ENCODE results near the gene ISG20.
"Not testable (repeated sequence)": the region's sequence is repeated elsewhere in the genome, so short reads cannot be mapped to it uniquely, and the experiment has no call there.

The ISG20 gene

DNA sequence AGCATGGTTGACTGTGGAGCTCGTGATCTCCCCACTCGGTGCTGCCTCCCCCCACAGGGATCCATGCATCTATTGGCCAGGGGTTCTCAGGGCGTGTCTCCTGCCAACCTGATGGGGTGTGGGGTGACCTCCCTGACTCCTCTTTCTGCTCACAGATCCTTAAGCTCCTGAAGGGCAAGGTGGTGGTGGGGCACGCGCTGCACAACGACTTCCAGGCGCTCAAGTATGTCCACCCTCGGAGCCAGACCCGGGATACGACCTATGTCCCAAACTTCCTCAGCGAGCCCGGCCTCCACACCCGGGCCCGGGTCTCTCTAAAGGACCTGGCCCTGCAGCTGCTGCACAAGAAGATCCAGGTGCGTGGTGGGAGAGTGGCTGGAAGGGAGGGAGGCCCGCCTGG, 9.7 kb upstream of the ISG20 start:
- TF ChIP-seq, protein P1, sequence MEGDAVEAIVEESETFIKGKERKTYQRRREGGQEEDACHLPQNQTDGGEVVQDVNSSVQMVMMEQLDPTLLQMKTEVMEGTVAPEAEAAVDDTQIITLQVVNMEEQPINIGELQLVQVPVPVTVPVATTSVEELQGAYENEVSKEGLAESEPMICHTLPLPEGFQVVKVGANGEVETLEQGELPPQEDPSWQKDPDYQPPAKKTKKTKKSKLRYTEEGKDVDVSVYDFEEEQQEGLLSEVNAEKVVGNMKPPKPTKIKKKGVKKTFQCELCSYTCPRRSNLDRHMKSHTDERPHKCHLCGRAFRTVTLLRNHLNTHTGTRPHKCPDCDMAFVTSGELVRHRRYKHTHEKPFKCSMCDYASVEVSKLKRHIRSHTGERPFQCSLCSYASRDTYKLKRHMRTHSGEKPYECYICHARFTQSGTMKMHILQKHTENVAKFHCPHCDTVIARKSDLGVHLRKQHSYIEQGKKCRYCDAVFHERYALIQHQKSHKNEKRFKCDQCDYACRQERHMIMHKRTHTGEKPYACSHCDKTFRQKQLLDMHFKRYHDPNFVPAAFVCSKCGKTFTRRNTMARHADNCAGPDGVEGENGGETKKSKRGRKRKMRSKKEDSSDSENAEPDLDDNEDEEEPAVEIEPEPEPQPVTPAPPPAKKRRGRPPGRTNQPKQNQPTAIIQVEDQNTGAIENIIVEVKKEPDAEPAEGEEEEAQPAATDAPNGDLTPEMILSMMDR (IDR thresholded peaks at IDR 0.05; ENCODE audit: borderline replicate concordance, control extremely low read depth, extremely low read depth, insufficient read depth, missing control alignments): no peak
- in situ Hi-C loops (cut with MboI; ENCODE audit: low sequenced_read_pairs, unreplicated experiment): loop anchor here (10.0 kb wide), 1 partner anchor 154 kb away; no protein-coding TSS in a partner anchor
- DNase-seq (ENCODE audit: low spot score): no peak

DNA sequence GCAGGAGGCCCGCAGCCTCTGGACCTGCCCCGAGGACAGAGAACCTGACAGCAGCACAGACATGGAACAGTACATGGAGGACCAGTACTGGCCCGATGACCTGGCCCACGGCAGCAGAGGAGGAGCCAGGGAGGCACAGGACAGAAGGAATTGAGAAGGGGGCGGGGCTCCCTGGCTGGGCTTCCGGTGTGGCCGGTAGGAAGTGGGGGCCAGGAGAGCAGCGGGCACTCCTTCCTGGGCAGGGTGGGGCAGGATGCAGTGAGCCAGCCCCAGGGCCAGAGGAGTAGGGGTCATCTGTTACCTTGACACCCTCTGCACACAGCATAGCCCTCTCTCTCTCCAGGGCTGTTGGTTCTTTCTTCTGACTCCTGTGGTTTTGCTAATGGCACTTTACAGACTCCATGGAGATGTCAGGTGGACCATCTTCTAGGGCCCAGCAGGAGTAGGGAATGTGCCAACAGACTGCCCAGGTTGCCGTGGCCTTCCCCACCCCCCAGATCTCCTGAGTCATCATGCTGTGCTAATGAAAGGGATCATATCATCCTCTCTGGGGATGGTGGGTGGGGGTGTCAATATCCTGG, 8.6 kb upstream of the ISG20 start:
- DNase-seq (ENCODE audit: low spot score): no peak
- TF ChIP-seq, protein P1 (IDR thresholded peaks at IDR 0.05; ENCODE audit: borderline replicate concordance, control extremely low read depth, extremely low read depth, insufficient read depth, missing control alignments): no peak
- in situ Hi-C loops (cut with MboI; ENCODE audit: low sequenced_read_pairs, unreplicated experiment): no loop called here

DNA sequence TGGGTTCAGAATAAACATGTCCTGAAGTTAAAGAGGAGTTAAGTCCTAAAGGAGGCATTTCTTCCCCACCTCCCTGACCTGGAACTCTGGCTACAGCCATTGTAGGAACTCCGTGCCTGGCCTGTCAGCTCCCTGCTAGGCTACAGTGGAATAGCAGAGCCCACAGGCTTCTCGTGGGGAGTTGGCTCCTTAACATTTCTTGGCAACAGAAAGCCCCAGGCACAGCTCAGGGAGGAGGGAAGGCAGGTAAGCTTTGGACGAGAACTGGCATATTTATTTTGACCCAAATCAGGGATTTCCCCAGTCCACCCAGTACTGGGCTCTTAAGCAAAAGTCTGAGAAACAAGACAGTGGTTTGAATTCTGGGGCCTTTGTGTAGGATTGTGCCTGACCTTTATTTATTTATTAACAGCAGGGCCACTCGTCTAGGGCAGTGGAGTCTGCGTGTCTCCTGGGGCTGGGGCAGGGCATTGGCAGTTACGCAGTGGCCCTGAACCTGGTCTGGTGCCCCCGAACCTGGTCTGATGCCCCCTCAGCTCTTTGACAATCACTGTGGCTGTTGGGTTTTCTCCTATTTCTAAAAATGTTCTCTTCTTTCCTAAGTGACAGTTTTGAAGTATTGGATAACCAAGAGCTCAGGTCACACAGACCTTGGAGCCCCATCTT, 7.9 kb upstream of the ISG20 start:
- TF ChIP-seq, protein P1 (IDR thresholded peaks at IDR 0.05; ENCODE audit: borderline replicate concordance, control extremely low read depth, extremely low read depth, insufficient read depth, missing control alignments): no peak
- DNase-seq (ENCODE audit: low spot score): no peak
- in situ Hi-C loops (cut with MboI; ENCODE audit: low sequenced_read_pairs, unreplicated experiment): no loop called here

DNA sequence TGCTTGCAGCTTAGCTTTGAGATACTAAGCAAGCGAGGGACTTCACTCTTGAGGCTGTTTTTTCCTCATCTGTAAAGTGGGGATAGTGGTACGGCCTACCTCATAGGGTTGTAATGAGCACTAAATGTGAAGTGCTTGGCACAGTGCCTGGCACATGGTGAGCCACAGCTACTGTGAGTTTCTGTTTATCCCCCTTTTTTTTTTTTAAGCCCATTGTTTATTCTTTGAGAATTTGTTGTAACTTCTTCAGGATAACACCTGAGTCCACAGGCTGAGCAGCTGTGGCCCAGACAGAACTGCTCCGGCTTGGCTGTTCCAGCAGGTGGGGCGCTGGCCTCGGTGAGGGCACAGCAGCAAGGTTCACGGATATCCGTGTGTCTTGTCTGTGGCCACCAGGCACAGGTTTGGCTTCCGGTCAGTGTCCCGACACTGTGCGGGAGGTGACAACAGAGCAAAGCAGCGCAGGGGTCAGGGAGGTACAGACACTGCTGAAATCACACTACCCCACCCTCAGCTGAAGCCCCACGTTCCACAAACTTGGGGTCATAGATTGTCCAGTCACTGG, 7.3 kb upstream of the ISG20 start:
- no peak for DNase-seq (ENCODE audit: low spot score)
- TF ChIP-seq, protein P1 (IDR thresholded peaks at IDR 0.05; ENCODE audit: borderline replicate concordance, control extremely low read depth, extremely low read depth, insufficient read depth, missing control alignments): no peak
- in situ Hi-C loops (cut with MboI; ENCODE audit: low sequenced_read_pairs, unreplicated experiment): no loop called here

DNA sequence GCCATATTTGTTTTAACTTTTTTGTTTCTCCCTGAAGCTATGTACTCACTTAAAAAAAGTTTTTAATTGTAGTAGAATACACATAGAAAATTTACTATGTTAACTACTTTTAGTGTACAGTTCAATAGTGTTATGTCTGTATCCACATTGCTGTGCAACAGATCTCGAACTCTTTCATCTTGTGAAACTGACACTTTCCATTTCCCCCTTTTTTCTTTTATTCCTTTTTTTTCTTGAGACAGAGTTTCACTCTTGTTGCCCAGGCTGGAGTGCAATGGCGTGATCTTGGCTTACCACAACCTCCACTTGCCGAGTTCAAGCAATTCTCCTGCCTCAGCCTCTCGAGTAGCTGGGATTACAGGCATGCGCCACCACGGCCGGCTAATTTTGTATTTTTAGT, 6.0 kb upstream of the ISG20 start:
- DNase-seq (ENCODE audit: low spot score); in situ Hi-C loops (cut with MboI; ENCODE audit: low sequenced_read_pairs, unreplicated experiment): not testable (repeated sequence)

DNA sequence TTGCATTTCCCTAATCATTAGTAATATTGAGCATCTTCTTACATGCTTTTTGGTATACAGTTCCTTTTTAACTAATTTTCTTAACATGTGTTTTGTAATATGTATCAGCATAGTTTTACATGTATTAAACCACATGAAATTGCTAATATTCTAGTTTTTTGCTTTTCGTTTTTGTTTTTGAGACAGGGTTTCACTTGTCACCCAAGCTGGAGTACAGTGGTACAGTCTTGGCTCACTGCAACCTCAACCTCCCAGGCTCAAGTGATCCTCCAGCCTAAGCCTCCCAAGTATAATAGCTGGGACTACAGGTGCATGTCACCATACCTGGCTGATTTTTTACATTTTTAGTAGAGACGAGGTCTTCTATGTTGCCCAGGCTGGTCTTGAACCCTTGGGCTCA, 4.4 kb upstream of the ISG20 start:
- in situ Hi-C loops (cut with MboI; ENCODE audit: low sequenced_read_pairs, unreplicated experiment): no loop called here
- TF ChIP-seq, protein P1 (IDR thresholded peaks at IDR 0.05; ENCODE audit: borderline replicate concordance, control extremely low read depth, extremely low read depth, insufficient read depth, missing control alignments): no peak
- DNase-seq (ENCODE audit: low spot score): no peak

DNA sequence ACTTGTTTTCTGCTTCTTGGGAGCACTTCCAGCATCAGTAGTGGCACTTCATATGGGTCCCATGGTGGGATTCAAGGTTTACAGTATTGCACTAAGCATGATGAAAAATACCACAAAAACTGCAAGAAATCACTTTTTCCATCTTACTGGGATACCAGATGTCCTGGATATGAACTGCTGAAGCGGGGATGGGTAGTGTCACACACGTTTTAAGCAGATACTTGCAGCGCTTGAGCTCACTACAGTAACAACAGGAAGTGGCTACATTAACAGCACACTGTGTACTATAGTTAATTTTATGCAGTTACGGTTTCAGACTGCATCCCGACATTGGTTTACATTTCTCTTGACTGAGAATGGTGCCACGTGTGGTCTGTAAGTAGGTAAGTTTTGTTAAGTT, 3.5 kb upstream of the ISG20 start:
- in situ Hi-C loops (cut with MboI; ENCODE audit: low sequenced_read_pairs, unreplicated experiment): no loop called here
- DNase-seq (ENCODE audit: low spot score): no peak
- TF ChIP-seq, protein P1 (IDR thresholded peaks at IDR 0.05; ENCODE audit: borderline replicate concordance, control extremely low read depth, extremely low read depth, insufficient read depth, missing control alignments): no peak
